Measurements from ENCODE around the gene SKI.

The SKI gene

GRCh38 chr1:2276803-2277580 lies 48.9 kb downstream of the SKI start:
- no peak for DNase-seq (ENCODE audit: low read depth)

DNA sequence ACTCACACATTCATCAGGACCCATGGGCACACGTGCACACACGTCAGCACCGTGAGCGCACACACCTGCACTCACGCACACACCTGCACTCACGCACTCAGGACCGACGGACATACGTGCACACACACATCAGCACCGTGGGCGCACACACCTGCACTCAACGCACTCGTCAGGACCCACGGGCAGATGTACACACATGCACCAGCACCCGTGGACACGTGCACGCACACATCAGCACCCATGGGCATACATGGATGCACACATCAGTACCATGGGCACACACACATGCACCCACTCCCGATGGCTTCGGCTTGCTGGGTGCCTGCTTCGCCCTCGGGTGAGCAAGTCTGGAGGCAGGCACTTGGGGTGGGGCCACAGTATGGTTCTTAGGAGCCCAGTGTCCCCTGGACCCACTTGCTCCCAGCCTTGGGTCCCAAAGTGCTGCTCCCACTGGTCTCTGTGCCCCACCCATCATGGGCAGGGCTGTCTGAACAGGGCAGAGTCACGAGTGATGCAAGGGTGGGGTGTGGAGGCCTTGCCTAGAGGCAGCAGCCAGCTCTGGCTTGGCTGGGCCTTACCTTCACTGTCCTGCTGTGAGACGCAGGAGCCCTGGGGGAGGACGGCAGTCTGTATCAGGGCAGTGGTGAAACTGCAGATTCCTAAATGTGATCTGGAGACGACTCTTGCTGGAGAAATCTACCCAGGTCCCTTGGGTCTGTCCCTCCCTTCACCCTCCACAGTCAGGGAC lies 49.8 kb downstream of the SKI start:
- no peak for DNase-seq (ENCODE audit: low read depth)

- no peak for DNase-seq (ENCODE audit: low read depth)
Measured at GRCh38 chr1:2278591-2279209, 50.6 kb downstream of the SKI start.

GRCh38 chr1:2279210-2279639 lies 51.1 kb downstream of the SKI start:
- no peak for DNase-seq (ENCODE audit: low read depth)

GRCh38 chr1:2279817-2280216 lies 51.7 kb downstream of the SKI start:
- no peak for DNase-seq (ENCODE audit: low read depth)

GRCh38 chr1:2282556-2283270 lies 54.6 kb downstream of the SKI start:
- no peak for DNase-seq (ENCODE audit: low read depth)

DNA sequence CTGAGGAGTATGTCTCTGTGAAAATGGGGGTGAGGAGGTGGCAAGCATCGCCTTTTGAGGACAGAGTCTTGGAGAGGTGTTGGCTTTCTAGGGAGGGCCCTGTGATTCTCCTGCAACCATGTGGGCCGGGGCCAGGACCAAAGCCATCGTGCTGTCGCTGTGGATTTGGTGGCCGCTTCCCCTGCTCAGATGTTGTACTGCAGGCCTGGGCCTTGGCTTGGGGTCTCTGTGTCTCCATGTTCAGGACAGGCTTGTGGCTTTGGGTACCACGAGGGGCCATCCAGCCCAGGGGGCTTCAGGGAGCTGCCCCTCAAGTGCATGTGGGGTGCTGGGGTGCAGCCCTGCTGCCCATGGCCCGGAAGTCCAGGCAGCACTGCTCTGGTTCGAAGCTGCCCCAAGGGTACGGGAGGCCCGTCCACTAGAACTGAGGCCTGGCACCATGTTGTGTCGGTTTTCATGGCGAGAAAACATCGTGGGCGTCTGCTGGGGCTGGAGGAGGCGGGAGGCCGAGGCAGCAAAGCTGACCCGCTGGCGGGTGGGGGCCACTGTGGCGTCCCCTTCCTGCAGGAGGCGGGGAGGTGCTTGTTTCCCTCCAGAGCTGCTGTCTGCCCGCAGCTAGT lies 55.4 kb downstream of the SKI start:
- DNase-seq (ENCODE audit: low read depth) = no peak

- no peak for DNase-seq (ENCODE audit: low read depth)
Measured at GRCh38 chr1:2283991-2284895, 56.1 kb downstream of the SKI start.

GRCh38 chr1:2284932-2285331 lies 56.8 kb downstream of the SKI start:
- DNase-seq (ENCODE audit: low read depth) = no peak

- DNase-seq (ENCODE audit: low read depth) = no peak
Measured at GRCh38 chr1:2286923-2287322, 58.8 kb downstream of the SKI start.

- DNase-seq (ENCODE audit: low read depth) = no peak
Measured at GRCh38 chr1:2287649-2288048, 59.5 kb downstream of the SKI start.

GRCh38 chr1:2288311-2288710 lies 60.2 kb downstream of the SKI start:
- DNase-seq (ENCODE audit: low read depth) = no peak

DNA sequence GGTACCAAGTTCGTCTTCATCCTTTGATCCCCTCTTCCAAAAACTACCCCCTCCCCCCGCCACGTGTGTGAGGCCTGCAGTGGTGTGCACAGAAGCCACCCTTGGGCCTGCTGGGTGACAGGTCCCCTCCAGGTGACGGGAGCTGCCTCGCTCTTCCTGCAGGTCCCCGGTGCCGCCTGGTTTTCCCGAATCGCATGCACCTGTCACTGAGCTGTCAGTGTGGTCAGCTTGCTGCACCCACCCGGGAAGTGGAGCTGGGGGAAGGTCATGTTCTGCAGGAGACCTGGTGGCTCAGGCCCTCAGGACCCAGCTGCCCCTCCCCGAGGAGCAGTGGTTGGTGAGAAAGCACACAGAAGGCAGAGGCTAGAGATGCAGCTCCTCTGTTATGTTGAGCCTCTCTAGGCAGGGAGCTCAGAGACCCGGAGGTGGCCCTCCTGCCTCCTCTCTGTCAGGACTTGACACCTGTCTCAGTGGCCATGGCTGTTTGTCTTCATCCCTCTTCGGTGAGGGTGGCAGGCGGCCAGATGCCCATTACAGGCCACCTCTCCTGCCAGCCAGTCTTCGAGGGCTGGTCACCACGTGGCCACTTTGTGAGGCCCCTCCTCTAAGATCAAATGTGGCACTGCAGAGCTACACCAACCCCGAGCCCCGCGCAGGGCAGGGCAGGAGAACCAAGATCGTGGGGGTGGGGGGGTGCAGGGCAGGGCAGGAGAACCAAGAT lies 60.9 kb downstream of the SKI start:
- no peak for DNase-seq (ENCODE audit: low read depth)

GRCh38 chr1:2289607-2290006 lies 61.5 kb downstream of the SKI start:
- no peak for DNase-seq (ENCODE audit: low read depth)

GRCh38 chr1:2290171-2290578 lies 62.1 kb downstream of the SKI start:
- DNase-seq (ENCODE audit: low read depth) = no peak

DNA sequence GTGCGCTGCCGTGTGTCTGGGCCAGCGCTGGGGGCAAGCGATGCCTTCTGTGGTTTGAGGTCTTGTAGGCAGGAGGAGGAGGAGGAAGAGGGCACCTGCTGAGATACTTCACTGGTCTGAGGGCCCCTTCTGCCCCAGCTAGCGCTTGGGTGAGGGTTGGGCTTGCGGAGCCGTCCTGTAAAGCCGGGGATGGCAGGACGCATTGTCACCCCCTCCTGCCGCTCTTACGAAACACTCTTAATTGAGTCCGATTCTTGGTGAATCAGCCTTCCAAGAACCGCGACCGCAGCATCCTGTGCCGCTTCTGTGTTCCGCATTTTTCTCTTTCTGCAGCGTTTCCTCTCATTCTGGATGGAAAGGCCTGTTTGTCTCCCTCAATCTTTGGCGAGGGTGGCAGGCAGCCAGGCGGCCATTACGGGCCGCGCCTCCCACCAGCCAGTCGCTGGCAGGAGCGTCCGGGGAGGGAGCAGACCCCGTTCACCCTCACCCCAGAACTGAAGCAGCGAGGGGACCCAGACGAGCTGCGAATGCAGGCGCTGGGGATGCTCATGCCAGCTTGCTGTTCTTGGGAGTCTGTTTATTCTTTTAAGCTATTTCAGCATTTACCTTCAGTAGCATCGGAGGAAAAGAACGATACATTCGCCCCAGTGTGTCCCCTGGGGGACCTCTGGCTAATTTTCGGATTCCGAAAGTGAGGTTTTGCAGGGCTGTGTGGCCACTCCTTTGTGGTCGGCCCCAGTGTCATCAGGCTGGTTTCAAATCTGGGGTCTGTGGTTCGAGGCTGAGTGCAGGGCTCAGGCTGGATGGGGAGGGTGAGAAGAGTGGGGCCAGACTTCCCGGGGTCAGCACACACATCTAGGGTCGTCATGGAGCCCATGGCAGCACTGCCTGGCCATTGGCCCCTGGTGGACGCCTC lies 62.7 kb downstream of the SKI start:
- DNase-seq (ENCODE audit: low read depth) = peak; percentile 60

DNA sequence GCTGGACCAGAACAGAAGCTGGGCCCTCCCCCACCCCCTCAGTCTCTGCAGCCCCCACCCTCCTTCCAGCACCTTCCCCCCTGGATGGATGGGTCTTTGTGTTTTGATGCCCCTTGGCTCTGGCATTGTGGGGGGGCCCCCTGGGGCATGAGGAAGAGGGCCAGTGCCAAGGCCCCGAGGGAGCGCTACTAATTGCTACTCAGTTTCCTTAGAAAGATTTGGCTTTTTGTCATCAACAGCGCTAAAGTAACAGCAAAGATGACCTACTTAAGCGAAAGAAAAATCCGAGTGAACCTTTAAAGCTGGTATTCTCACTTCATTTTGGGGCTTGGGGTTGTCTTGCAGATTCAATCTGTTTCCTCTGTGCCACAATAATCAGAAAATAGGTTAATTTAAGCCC lies 63.5 kb downstream of the SKI start:
- DNase-seq (ENCODE audit: low read depth) = no peak

DNA sequence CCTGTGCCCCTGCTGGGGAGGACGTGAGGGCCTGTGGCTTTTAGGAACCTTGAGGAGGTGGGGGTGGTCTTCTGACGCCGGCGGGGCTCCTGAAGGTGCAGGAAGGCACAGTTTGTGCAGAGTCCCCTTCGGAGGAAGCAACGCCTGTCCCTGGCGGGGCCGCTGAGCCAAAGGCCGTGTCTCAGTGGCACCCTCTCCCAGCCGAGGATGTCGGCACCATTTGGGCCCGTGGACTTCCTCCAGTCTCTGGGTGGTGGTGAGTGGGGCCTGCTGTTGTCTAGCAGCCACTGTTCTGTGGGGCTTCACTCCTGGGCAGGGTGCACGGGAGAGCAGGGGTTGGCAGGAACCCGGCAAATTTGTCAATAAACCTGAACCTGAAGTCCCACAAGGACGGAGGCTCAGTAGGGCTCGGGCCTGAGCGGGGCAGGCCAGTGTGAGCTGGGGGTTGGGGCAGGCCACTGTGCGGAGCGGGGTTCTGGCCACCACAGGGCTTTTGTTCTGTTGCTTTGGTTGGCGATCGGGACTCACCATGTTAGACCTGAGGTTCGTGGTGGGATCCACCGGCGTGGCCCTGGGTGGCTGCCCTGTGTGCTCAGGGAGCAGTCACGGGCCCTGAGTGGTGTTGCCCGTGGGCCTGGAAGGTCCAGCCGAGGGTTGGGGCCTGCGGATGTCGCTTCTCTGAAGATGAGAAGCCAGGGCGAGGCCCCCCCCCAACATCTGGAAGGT lies 64.8 kb downstream of the SKI start:
- no peak for DNase-seq (ENCODE audit: low read depth)

All from stimulated activated CD8-positive, alpha-beta memory T cell treated with anti-CD3 and anti-CD28 coated beads, Interleukin-12 subunit alpha, Interleukin-12 subunit beta, amount 100 ng/mL, for 1 hour (primary cell).